ENCODE data around the gene CCDC201.
"Not testable (repeated sequence)": the region's sequence is repeated elsewhere in the genome, so short reads cannot be mapped to it uniquely, and the experiment has no call there.

The CCDC201 gene

DNA sequence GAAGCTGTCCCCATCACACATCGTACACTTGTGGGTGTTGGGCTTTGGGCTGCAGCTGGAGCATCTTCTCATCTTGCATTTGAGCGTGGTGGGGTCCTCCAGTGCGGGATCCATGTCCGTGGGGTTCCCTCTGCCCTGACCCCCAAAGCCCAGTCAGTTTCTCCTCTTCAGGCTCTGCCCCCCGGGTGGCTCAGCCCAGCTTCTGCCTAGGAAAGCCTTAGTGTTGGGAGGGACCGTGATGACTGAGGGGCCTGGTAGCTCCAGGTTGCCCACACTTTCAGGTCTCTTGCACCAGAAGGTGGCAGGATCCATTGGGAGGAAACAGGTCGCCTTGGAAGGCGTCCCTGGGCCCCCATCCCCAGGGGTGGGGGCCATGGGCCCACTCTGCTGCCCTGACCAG lies 55.9 kb downstream of the CCDC201 start:
- DNase-seq (ENCODE audit: low spot score), result not testable (repeated sequence)

DNA sequence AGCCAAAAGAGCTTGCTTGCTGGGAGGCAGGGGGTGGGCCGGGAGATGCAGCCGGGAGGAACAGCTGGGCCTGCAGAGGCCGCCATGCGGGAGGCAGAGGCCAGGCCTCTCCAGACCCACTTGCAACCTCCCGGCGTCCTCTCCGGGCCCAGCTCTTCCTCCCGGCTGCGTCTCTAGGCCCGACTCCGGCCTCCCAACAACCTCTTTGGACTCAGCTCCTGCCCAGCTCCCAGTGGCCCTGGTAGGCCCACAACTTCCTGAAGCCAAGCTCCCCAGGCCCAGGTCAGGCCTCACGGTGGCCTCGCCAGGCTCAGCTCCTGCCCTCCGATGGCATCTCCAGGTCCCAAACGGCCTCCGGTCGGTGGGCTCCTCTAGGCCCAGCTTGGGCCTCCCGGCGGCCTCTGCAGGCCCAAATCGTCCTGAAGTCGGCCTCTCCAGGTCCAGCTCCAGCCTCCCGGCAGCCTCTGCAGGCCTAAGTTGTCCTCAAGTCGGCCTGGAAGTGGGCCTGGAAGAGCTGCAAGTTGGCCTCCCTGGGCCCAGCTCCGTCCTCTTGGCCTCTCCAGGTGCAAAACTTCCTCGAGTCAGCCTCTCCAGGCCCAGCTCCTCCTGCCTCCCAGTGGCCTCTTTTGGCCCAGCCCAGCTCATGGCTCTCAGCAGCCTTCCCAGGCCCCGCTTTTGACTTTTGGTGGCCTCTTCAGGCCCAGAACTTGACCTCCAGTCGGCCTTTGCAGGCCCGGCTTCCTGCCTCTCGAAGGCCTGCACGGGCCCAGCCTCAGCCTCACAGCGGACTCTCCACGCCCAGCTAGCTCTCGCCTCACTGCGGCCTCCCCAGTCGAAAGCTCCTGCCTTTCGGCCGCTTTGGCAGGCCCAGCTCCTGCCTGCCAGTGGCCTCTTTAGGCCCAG lies 58.4 kb downstream of the CCDC201 start:
- DNase-seq (ENCODE audit: low spot score), result not testable (repeated sequence)

DNA sequence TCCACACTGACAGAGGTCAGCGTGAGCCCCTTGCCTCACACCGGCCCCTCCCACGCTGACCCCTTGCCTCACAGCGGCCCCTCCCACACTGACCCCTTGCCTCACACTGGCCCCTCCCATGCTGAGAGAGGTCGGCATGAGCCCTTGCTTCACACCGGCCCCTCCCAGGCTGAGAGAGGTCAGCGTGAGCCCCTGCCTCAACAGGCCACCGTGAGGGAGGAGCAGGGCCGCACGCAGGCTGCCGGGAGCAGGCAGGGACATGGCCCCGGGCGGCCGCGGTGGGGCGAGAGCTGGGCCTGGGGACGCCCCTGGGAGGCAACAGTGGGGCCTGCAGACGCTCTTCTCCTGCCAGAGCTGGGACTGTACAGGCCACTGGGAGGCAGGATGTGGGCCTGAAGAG lies 59.1 kb downstream of the CCDC201 start:
- not testable (repeated sequence) for DNase-seq (ENCODE audit: low spot score)

DNA sequence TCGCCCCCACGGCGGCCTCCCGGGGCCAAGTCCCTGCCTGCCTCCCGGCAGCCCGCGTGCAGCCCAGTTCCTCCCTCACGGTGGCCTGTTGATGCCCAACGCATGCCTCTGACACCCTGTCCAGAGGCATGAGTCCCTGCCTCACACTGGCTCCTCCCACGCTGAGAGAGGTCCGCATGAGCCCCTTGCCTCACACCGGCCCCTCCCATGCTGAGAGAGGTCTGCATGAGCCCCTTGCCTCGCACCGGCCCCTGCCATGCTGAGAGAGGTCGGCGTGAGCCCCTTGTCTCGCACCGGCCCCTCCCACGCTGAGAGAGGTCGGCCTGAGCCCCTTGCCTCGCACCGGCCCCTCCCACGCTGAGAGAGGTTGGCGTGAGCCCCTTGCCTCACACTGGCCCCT lies 59.9 kb downstream of the CCDC201 start:
- no peak for DNase-seq (ENCODE audit: low spot score)

DNA sequence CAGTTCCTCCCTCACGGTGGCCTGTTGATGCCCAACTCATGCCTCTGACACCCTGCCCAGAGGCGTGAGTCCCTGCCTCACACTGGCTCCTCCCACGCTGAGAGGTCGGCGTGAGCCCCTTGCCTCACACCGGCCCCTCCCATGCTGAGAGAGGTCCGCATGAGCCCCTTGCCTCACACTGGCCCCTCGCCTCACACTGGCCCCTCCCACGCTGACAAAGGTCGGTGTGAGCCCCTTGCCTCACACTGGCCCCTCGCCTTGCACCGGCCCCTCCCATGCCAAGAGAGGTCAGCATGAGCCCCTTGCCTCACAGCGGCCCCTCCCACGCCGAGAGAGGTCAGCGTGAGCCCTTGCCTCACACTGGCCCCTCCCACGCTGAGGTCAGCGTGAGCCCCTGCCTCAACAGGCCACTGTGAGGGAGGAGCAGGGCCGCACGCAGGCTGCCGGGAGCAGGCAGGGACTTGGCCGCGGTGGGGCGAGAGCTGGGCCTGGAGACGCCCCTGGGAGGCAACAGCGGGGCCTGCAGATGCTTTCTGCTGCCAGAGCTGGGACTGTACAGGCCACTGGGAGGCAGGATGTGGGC lies 61.1 kb downstream of the CCDC201 start:
- not testable (repeated sequence) for DNase-seq (ENCODE audit: low spot score)

DNA sequence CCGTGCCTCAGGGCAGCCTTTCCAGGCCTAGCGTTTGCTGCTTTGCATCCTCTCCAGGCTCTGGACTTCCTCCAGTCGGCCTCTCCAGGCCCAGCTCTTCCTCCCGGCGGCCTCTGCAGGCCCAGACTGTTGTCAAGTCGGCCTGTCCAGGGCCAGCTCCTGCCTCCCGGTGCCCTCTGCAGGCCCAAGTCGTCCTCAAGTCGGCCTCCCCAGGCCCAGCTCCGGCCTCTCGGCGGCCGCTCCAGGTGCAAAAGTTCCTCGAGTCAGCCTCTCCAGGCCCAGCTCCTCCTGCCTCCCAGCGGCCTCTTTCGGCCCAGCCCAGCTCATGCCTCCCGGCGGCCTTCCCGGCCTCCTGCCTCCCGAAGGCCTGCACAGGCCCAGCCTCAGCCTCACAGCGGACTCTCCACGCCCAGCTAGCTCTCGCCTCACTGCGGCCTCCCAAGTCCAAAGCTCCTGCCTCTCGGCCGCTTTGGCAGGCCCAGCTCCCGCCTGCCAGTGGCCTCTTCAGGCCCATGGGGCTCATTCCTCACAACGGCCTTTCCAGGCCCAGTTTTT lies 62.4 kb downstream of the CCDC201 start:
- DNase-seq (ENCODE audit: low spot score), result not testable (repeated sequence)

Measured in AG08395 (cell line).